HL-60 (cell line): ENCODE results near the gene WDFY1.

Experiments used
- DNase-seq, 2 experiments: peaks; one replicate each; pipeline ENCODE4 v3.0.0-alpha.2; 2010 to 2020; ENCODE audit warnings: low read depth in 1 of 2, low spot score in 1 of 2
- H3K27ac ChIP-seq: fragments of 250-450 bp; sonication (Bioruptor Pico); replicated peaks from 2 replicates; pipeline ENCODE4 v1.5.1; 2020; ENCODE audit warnings: mild to moderate bottlenecking, moderate library complexity
- H3K27me3 ChIP-seq: fragments of 250-450 bp; sonication (Bioruptor Pico); 2 replicates; pipeline ENCODE4 v1.5.1; 2021; ENCODE audit warnings: mild to moderate bottlenecking, moderate library complexity; ENCODE audit not compliant: insufficient read depth, poor library complexity, severe bottlenecking
- H3K4me3 ChIP-seq: replicated peaks from 2 replicates; pipeline ENCODE4 v1.5.1; 2011; ENCODE audit warnings: mild to moderate bottlenecking, control low read depth, low read length; ENCODE audit not compliant: insufficient read depth
- GABPA ChIP-seq: IDR thresholded peaks from 2 replicates; pipeline ENCODE4 v1.6.1; 2012; ENCODE audit warnings: low read depth
- POLR2AphosphoS5 ChIP-seq: IDR thresholded peaks from 2 replicates; pipeline ENCODE4 v1.6.1; 2012; ENCODE audit warnings: low read depth
- SPI1 ChIP-seq: IDR thresholded peaks from 2 replicates; pipeline ENCODE4 v1.6.1; 2012; ENCODE audit warnings: low read depth, mild to moderate bottlenecking, borderline replicate concordance
- TF ChIP-seq, protein P1 (sequence below): IDR thresholded peaks from 2 replicates; pipeline ENCODE4 v1.6.1; 2012; ENCODE audit warnings: low read depth; ENCODE audit not compliant: insufficient replicate concordance
- TF ChIP-seq, protein P2 (sequence below): IDR thresholded peaks from one replicate; pipeline ENCODE4 v1.5.1; 2011; ENCODE audit warnings: low read length, control low read depth, inconsistent platforms; ENCODE audit not compliant: insufficient read depth

The WDFY1 gene

GRCh38 chr2:223894009-223894408, 51.1 kb downstream of the WDFY1 start:
- TF ChIP-seq POLR2AphosphoS5: no peak
- TF ChIP-seq SPI1: no peak
- no peak for DNase-seq
- H3K4me3 ChIP-seq: no peak overlapping the region
- no peaks in the 10 kb centered on the region for H3K27me3 ChIP-seq
- H3K27ac ChIP-seq: no peak overlapping the region

DNA sequence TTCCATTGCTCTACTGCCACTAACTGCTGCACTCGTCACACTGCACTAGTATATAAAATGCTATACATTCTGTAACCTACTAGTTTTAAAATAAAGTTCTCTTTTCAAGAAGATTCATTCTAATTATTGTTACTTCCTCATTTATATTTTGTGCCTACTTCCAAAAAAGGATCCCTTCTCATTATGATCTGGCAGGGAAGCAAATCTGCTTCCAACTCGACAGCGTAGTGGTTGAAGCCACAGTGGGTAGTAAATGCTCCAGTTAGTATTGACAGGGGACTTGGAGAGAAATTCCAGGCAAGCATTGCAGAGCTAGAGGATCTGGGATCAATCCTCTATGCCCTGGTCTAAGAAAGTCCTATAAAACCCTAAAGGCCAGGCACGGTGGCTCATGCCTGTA, 54.4 kb downstream of the WDFY1 start:
- TF ChIP-seq SPI1: no peak
- TF ChIP-seq, protein P1, sequence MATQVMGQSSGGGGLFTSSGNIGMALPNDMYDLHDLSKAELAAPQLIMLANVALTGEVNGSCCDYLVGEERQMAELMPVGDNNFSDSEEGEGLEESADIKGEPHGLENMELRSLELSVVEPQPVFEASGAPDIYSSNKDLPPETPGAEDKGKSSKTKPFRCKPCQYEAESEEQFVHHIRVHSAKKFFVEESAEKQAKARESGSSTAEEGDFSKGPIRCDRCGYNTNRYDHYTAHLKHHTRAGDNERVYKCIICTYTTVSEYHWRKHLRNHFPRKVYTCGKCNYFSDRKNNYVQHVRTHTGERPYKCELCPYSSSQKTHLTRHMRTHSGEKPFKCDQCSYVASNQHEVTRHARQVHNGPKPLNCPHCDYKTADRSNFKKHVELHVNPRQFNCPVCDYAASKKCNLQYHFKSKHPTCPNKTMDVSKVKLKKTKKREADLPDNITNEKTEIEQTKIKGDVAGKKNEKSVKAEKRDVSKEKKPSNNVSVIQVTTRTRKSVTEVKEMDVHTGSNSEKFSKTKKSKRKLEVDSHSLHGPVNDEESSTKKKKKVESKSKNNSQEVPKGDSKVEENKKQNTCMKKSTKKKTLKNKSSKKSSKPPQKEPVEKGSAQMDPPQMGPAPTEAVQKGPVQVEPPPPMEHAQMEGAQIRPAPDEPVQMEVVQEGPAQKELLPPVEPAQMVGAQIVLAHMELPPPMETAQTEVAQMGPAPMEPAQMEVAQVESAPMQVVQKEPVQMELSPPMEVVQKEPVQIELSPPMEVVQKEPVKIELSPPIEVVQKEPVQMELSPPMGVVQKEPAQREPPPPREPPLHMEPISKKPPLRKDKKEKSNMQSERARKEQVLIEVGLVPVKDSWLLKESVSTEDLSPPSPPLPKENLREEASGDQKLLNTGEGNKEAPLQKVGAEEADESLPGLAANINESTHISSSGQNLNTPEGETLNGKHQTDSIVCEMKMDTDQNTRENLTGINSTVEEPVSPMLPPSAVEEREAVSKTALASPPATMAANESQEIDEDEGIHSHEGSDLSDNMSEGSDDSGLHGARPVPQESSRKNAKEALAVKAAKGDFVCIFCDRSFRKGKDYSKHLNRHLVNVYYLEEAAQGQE: no peak
- no peak for TF ChIP-seq GABPA
- TF ChIP-seq, protein P2, sequence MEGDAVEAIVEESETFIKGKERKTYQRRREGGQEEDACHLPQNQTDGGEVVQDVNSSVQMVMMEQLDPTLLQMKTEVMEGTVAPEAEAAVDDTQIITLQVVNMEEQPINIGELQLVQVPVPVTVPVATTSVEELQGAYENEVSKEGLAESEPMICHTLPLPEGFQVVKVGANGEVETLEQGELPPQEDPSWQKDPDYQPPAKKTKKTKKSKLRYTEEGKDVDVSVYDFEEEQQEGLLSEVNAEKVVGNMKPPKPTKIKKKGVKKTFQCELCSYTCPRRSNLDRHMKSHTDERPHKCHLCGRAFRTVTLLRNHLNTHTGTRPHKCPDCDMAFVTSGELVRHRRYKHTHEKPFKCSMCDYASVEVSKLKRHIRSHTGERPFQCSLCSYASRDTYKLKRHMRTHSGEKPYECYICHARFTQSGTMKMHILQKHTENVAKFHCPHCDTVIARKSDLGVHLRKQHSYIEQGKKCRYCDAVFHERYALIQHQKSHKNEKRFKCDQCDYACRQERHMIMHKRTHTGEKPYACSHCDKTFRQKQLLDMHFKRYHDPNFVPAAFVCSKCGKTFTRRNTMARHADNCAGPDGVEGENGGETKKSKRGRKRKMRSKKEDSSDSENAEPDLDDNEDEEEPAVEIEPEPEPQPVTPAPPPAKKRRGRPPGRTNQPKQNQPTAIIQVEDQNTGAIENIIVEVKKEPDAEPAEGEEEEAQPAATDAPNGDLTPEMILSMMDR: no peak
- TF ChIP-seq POLR2AphosphoS5: no peak
- Histone ChIP-seq H3K27me3 (no peaks in the 10 kb centered on the region), H3K27ac (no peak overlapping the region), H3K4me3 (no peak overlapping the region)
- DNase-seq: no peak

GRCh38 chr2:223889229-223889628, 55.9 kb downstream of the WDFY1 start:
- H3K27me3 ChIP-seq: no peaks in the 10 kb centered on the region
- no peak for DNase-seq
- H3K4me3 ChIP-seq: no peak overlapping the region
- TF ChIP-seq, protein P1: no peak
- no peak for TF ChIP-seq GABPA
- no peak for TF ChIP-seq POLR2AphosphoS5
- TF ChIP-seq, protein P2: no peak
- no peak for TF ChIP-seq SPI1
- no peak overlapping the region for H3K27ac ChIP-seq

- H3K4me3 ChIP-seq: no peak overlapping the region
- 0 out of 2 replicates have a peak overlapping the region, but pooled peaks have one; percentile 2 for H3K27ac ChIP-seq
- TF ChIP-seq SPI1 (no peak), POLR2AphosphoS5 (no peak), GABPA (no peak)
- TF ChIP-seq, protein P2: no peak
- TF ChIP-seq, protein P1: no peak
- no peaks in the 10 kb centered on the region for H3K27me3 ChIP-seq
- DNase-seq: no peak
Measured at GRCh38 chr2:223888251-223888650, 56.9 kb downstream of the WDFY1 start.
